Astrocyte of the spinal cord (primary cell): ENCODE measurements around the gene RHOU.

Source experiments
- DNase-seq: peaks from one replicate; pipeline ENCODE4 v3.0.0; 2011; ENCODE audit warnings: low read depth, low spot score
- H3K4me3 ChIP-seq: 2 replicates; pipeline ENCODE4 v1.5.1; 2011; ENCODE audit warnings: low read depth, mild to moderate bottlenecking, low read length, moderate library complexity
- in situ Hi-C: cut with HindIII; loops from 2 replicates; pipeline ENCODE4 v1.10.0; 2017; ENCODE audit warnings: low sequenced_read_pairs
- TF ChIP-seq, protein P1 (sequence below): IDR thresholded peaks from 2 replicates; pipeline ENCODE4 v1.5.1; 2012; ENCODE audit warnings: low read depth, mild to moderate bottlenecking, low read length, inconsistent platforms

Gene RHOU

DNA sequence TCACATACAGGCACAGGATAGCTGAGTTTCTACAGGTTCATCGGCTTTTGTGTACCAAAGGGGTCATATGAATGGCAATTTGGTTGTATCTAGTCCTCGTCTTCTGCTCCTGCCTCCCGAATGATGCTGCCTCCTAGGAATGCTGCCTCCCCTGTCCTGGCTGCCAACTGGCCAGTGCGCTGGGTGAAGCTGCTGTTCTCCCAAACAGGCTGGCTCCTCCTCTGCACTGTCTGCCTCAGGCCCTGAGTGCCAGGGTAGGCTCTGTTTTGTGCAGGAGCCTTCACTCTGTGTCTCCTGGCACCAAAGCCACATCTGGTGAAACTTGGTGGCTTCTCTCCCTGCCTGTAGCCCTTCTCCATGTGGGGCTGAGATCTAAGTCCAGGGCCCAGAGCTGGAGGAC lies 60.3 kb downstream of the RHOU start:
- TF ChIP-seq, protein P1, sequence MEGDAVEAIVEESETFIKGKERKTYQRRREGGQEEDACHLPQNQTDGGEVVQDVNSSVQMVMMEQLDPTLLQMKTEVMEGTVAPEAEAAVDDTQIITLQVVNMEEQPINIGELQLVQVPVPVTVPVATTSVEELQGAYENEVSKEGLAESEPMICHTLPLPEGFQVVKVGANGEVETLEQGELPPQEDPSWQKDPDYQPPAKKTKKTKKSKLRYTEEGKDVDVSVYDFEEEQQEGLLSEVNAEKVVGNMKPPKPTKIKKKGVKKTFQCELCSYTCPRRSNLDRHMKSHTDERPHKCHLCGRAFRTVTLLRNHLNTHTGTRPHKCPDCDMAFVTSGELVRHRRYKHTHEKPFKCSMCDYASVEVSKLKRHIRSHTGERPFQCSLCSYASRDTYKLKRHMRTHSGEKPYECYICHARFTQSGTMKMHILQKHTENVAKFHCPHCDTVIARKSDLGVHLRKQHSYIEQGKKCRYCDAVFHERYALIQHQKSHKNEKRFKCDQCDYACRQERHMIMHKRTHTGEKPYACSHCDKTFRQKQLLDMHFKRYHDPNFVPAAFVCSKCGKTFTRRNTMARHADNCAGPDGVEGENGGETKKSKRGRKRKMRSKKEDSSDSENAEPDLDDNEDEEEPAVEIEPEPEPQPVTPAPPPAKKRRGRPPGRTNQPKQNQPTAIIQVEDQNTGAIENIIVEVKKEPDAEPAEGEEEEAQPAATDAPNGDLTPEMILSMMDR, result no peak
- no peak overlapping the region for H3K4me3 ChIP-seq
- in situ Hi-C loops, result no loop called here
- no peak for DNase-seq
